GM10266 (cell line): Measurements from ENCODE around the gene CIRBP.

Source experiments
- DNase-seq: peaks from one replicate; pipeline ENCODE4 v3.0.0; 2012; ENCODE audit errors: extremely low spot score
- TF ChIP-seq, protein P1 (sequence below): IDR thresholded peaks from 2 replicates; pipeline ENCODE4 v1.5.1; 2012; ENCODE audit warnings: mild to moderate bottlenecking, low read depth; ENCODE audit not compliant: control insufficient read depth, insufficient read depth; ENCODE audit errors: missing control alignments

The CIRBP gene

DNA sequence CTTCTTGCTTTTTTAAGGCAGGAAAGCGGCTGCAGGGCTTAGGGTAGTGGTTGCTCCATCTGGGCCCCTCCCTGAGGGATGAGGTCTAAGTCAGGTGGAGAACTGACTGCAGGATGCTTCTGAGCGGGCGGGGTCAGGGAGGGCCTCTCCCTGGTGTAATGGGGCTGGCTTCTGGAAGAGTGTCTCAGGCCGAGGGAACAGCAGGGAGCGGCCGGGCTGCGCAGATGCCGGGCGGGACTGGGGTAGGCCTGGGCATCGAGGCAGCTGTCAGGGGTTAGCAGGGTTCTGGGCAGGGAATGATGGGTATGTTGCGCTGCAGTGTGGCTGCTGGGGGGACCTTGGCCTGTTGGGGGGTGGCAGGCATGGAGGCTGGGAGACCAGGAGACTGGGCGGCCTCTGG lies 8.9 kb downstream of the CIRBP start:
- TF ChIP-seq, protein P1, sequence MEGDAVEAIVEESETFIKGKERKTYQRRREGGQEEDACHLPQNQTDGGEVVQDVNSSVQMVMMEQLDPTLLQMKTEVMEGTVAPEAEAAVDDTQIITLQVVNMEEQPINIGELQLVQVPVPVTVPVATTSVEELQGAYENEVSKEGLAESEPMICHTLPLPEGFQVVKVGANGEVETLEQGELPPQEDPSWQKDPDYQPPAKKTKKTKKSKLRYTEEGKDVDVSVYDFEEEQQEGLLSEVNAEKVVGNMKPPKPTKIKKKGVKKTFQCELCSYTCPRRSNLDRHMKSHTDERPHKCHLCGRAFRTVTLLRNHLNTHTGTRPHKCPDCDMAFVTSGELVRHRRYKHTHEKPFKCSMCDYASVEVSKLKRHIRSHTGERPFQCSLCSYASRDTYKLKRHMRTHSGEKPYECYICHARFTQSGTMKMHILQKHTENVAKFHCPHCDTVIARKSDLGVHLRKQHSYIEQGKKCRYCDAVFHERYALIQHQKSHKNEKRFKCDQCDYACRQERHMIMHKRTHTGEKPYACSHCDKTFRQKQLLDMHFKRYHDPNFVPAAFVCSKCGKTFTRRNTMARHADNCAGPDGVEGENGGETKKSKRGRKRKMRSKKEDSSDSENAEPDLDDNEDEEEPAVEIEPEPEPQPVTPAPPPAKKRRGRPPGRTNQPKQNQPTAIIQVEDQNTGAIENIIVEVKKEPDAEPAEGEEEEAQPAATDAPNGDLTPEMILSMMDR = no peak
- DNase-seq = no peak

DNA sequence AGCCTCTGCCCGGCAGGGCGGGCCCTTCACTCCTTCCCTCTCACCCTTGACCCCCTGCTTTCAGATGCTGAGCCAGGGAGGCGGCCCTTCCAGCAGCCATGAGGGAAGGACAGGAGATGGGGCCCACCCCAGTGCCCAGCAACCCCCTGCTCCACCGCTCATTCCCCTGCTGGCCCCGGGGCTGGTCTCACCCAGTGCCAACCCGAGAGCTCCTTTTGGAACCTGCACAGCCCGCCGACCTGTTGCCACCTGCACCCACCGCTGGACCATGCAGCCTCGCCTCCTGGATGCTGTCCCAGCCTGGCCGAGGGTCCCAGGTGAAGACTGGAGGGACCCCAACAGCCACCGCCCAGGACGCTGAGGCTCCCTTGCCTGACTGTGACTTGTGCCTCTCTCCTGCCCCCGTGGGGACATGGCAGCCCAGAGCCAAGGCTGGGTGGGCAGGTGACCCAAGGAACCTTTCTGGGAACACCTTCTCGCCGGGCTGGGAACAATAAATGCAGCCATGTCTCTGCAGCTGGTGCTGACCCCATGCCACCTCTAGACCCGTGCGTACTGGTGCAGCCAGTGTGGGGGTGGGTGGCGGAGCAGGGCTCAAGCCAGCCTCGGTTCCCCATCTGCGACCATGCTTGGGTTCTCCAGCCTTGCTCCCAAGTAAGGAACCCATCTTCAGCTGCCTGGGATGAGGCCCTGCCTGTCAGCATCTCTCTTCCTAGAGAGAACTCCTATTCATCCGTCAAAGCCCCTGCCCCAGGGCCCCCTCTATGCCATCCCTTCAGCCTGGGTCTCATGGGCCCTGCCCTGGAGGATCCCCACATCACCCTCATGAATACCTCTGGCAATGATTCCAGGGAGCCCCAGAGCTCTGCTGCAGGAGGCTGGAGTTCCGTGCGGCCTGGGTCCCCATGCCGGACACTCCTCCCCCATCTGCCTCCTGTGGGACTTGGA lies 9.9 kb downstream of the CIRBP start:
- TF ChIP-seq, protein P1 = no peak
- DNase-seq = no peak

DNA sequence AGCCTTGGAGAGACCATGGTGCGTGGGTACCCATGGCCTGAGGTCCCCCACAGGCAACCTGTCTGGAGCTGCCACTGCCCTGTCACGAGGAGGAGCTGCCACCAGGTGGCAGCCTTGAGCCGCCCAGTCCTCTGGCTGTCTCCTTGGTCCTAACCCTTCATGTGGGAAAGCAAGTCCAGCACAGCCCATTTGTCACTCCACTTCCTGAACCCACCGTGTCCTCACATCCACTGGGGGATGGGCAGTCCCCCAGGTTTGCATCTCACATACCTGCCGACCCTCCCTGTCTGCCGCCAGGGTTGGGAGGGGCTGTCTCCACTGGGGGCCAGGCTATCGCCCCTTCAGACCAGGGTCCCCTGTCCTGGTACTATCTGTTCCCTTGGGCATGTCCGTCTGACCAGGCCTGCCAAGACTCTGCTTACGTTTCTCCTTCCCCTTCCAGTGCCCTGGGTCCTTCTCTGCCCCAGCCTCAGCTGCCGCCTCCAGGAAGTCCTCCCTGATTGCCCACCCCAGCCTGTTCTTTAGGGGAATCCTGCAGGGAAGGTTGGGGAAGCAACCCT lies 10.7 kb downstream of the CIRBP start:
- TF ChIP-seq, protein P1 = peak; percentile 97
- DNase-seq = peak; percentile 92

DNA sequence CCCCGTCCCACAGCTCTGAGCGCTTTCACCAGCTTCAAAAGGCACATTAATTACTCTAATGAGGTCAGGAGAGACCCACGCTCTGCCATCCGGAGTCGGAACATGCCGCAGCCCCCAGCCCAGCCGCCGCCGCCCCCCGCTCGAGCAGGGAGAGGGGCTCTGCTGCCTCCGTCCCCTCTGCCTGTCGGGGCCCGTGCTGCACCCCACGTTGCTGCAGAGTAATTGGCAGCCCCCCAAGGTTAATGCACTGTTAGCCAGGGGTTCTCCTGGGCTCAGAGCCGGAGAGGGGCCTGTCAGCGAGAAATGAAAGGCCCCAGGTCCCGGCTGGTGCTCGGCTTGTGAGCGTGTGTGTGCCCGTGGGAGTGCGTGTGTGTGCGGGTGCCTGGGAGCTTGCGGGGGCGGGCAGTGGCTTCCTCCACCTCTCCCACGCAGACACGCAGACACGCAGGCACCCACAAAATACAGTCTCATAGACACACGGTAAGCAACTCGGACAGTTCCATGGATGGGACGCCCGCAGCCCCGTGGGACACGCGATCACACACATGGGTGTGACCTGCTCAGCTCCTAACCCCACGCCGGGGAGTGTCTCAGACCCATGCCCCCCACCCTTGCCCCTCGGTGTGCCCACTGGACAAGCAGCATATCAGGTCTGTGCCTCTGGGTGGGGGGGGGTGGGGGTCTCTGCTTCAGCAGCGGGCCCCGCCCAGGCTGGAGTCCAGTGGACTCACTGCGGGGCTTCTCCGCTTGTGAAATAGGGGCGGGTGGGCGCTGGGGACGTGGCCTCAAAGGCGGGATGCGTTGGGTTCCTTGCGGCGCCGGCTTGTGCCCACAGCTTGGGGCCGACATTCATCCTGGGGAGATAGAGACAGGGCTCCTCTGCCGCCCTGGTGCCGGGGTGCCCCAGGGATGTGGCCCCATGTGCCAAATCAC lies 11.8 kb downstream of the CIRBP start:
- no peak for DNase-seq

DNA sequence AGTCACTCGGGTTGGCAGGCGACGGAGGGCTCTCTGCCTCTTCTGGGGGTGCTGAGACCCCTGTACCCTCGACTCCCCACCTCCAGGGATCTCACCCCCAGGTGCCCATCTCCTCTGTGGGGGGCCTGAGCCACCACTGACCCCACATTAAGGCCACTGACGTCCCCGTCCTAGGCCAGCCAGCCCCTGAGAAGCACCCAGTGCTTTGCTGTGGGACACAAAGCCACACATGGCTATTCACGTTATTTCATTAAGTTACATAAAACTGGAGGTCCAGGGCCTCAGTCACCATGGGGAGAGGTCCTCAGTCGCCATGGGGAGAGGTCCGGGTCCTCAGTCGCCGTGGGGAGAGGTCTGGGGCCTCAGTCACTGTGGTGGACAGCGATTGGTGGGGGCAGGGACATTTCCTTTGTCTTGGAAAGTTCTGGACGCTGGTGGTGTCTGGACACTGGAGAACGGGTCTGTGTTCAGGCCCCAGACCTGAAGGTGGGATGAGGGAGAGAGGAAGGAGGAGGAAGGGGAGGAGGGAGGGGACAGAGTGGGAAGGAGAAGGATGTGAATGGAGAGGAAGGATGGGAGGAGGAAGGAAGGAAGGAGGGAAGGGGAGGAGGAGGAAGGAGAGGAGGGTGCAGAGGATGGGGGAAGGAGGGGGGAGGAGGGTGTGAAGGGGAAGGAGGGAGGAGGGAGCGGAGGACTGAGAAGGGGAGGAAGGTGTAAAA lies 12.6 kb downstream of the CIRBP start:
- TF ChIP-seq, protein P1 = no peak
- DNase-seq = no peak

More for the DNA sequence above, 11.8 kb downstream of the CIRBP start:
- TF ChIP-seq, protein P1 = no peak

DNA sequence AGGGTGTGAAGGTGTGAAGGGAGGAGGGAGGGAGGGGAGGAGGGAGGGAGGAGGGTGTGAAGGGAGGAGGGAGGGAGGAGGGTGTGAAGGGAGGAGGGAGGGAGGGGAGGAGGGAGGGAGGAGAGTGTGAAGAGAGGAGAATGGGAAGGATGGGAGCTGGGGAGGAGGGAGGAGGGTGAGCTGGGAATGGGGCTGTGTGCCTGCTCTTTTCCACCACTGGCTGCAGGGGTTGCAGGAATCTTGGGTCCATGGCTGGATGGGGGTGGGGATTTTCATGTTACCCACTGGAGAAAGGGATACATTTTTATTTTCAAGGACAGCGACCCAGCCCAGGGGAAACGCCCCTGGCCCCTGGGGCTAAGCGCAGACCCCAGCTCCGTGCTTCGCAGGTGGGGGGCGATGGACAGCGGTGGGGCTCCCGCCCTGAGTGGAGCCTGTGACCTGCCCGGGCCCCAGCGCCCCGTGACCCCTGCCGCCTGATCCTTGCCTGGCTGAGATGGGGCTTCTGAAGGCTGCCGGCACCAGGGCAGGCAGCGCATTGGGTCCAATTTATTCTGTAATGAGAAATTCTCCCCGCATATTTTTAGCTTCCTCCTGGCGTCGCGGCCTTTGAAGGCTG lies 13.6 kb downstream of the CIRBP start:
- TF ChIP-seq, protein P1 = no peak
- DNase-seq = no peak
